ENCODE data around the gene PTPN7.

- TF ChIP-seq CTCF (conservative IDR thresholded peaks at IDR 0.05; ENCODE audit: low read depth, low read length) (peak; percentile 25; the same call in 1 of the 2 replicates), EZH2phosphoT487 (IDR thresholded peaks at IDR 0.05; ENCODE audit: borderline replicate concordance, low read length) (no peak)
Measured at GRCh38 chr1:202189918-202190715, 29.7 kb upstream of the PTPN7 start.

Data from PC-3 (cell line).